Adipocyte (in vitro differentiated cells): ENCODE results near the gene ZDHHC13.

Experiments used
- DNase-seq: peaks from one replicate; pipeline ENCODE4 v3.0.0-alpha.2; 2015; ENCODE audit warnings: low read depth
- H3K27me3 ChIP-seq: replicated peaks from 2 replicates; pipeline ENCODE4 v1.7.0; 2013; ENCODE audit warnings: mild to moderate bottlenecking, low read length, moderate library complexity; ENCODE audit not compliant: control insufficient read depth, insufficient read depth
- H3K36me3 ChIP-seq: 2 replicates; pipeline ENCODE4 v1.7.0; 2013; ENCODE audit warnings: low read length, mild to moderate bottlenecking, moderate library complexity; ENCODE audit not compliant: control insufficient read depth, insufficient read depth, severe bottlenecking
- H3K4me1 ChIP-seq: 2 replicates; pipeline ENCODE4 v1.7.0; 2013; ENCODE audit warnings: mild to moderate bottlenecking, low read length, moderate library complexity; ENCODE audit not compliant: control insufficient read depth, insufficient read depth
- H3K4me3 ChIP-seq: 2 replicates; pipeline ENCODE4 v1.7.0; 2013; ENCODE audit warnings: mild to moderate bottlenecking, low read length, moderate library complexity
- H3K9ac ChIP-seq: 2 replicates; pipeline ENCODE4 v1.7.0; 2013; ENCODE audit warnings: mild to moderate bottlenecking, low read length, moderate library complexity
- H3K9me3 ChIP-seq: 2 replicates; pipeline ENCODE4 v1.7.0; 2013; ENCODE audit warnings: mild to moderate bottlenecking, low read length, moderate library complexity; ENCODE audit not compliant: control insufficient read depth

ZDHHC13 gene, protein sequence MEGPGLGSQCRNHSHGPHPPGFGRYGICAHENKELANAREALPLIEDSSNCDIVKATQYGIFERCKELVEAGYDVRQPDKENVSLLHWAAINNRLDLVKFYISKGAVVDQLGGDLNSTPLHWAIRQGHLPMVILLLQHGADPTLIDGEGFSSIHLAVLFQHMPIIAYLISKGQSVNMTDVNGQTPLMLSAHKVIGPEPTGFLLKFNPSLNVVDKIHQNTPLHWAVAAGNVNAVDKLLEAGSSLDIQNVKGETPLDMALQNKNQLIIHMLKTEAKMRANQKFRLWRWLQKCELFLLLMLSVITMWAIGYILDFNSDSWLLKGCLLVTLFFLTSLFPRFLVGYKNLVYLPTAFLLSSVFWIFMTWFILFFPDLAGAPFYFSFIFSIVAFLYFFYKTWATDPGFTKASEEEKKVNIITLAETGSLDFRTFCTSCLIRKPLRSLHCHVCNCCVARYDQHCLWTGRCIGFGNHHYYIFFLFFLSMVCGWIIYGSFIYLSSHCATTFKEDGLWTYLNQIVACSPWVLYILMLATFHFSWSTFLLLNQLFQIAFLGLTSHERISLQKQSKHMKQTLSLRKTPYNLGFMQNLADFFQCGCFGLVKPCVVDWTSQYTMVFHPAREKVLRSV

DNA sequence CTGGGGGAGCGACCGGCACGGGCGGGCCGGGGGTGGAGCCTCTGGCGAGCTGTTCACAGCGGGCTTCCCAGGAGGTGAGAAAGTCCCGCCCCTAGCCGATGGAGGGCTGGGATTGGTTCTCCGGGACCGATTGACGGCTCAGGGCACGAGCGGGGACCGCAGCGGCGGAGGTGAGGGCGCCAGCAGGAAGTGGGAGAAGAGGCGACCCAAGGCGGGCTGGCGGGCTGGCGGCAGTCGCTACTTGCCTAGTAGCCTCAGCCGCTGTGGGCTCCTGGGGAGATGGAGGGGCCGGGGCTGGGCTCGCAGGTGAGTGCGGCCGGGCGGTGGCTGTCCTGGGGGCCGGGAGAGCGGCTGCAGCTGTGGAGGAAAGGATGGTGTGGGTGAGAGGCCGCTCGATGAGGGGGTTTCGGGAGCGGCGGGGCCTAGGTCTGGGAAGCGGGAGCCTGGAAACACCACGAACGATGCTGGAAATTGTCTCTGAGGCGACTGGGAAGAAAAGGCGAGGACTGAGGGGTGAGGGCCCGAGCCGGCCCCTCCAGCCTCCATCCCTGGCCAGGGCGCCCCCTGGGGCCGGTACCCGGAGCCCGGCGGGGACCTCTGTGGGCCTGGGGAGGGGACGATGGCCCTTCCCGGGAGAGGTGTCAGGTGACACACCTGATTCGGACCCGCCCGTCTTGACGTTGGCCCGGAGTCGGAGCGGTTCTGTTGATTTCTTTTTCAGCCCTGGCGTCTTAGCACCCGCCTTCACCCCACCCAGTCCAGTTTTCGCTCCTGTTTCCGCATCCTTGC is at the start of gene ZDHHC13:
ZDHHC13 (plus strand) TSS at position 198 of the 789 bp plus-strand sequence; CDS start at position 280, 82 bp downstream.
- DNase-seq = peak; percentile 95
- H3K4me1 ChIP-seq = peaks cover 4% of the 10 kb centered on the region

DNA sequence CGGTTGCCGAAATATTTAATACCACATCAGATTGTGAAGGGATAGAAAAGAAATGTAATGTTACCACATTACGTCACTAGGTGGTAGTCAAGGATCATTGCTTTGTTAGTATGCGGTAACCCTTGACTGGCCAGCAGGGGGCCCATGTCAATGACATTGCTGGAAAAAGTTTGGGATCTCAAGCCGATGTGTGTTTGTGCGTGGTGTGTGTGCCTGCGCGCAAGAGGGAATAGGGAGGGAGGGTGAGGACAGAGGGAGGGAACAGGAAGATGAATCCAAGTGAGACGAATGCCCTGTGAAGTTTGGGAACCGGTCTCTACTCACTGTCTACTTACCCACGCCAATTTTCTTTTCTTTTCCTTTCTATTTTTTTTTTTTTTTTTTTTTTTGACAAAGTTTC is 45.7 kb upstream of the ZDHHC13 start:
- DNase-seq = peak; percentile 94
- Histone ChIP-seq H3K27me3 (peaks cover 40% of the 10 kb centered on the region), H3K36me3 (no peaks in the 10 kb centered on the region), H3K4me1 (peaks cover 10% of the 10 kb centered on the region), H3K9me3 (peaks cover 6% of the 10 kb centered on the region), H3K4me3 (peak overlapping the region; percentile 66), H3K9ac (peak overlapping the region; percentile 39)

More for the DNA sequence above, at the start of gene ZDHHC13:
- Histone ChIP-seq H3K4me3 (peak within 1 kb of the TSS; percentile 89), H3K9me3 (no peaks in the 10 kb centered on the region), H3K27me3 (peaks cover 13% of the 10 kb centered on the region), H3K9ac (peak within 1 kb of the TSS; percentile 83), H3K36me3 (no peaks in the 10 kb centered on the region)

DNA sequence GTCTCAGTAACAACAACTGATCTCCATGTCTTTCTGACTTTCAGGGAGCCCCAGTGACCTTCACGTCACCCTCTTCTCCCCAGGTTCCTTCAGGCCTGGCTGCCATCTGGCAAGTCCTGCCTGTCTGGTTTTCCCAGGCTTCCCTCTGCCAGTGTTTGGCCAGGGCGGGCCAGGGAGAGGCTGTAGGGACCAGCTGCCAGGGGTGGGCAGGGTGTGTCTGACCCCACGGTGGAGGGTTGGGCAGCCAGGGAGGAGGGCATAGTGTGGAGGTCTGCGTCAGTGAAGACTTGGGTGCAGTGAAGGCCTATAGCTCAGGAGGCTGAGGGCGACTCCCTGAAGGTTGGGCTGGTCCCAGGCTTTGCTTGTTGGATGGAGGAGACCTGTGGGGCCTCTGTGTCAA is 44.5 kb upstream of the ZDHHC13 start:
- Histone ChIP-seq H3K9me3 (peaks cover 6% of the 10 kb centered on the region), H3K4me1 (peaks cover 22% of the 10 kb centered on the region), H3K36me3 (no peaks in the 10 kb centered on the region), H3K27me3 (peaks cover 31% of the 10 kb centered on the region), H3K4me3 (no peak overlapping the region), H3K9ac (no peak overlapping the region)
- no peak for DNase-seq

DNA sequence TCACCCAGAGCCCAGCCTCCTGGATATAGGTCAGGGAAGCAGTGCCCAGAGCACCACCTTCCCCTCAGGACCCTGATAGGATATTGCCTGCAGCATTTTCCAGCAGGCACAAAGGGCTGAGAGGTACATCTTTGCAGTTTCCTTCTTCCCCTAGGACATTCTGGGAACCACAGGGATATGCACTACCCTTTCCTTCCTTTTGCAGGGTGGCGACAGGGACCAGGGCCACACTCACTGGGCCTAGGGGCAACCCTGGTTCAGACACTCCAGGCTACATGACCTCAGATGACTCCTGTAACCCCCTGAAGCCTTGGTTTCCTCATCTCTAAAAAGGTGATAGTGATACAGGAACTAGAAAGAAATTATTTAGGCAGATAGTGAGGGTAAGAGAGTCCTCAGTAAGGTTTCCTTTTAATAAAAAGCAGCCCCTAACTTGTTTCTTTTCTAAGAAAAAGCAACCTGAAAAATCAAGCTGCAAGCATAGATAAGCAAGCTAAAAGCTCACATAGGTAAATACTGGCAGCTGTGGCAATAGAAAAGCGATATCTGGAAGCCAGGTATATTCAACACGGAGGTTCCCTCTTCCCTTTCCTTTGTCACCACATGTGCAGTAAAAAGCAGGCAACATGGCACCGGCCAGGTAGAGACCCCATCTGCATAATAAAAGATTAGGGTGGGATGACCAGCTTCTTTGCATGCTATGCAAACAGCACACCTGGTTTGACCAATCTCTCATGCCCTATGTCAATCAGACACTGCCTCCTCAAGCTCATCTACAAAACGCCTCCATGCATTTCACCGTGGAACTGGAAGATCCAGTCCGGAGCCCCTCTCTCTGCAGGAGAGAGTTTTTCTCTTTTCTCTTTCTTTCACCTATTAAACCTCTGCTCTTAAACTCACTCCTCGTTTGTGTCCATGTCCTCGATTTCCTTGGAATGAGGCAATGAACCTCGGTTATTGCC is 43.2 kb upstream of the ZDHHC13 start:
- no peak for DNase-seq
- Histone ChIP-seq H3K36me3 (no peaks in the 10 kb centered on the region), H3K4me3 (no peak overlapping the region), H3K9ac (no peak overlapping the region), H3K27me3 (peaks cover 20% of the 10 kb centered on the region), H3K9me3 (peaks cover 4% of the 10 kb centered on the region), H3K4me1 (peaks cover 35% of the 10 kb centered on the region)

DNA sequence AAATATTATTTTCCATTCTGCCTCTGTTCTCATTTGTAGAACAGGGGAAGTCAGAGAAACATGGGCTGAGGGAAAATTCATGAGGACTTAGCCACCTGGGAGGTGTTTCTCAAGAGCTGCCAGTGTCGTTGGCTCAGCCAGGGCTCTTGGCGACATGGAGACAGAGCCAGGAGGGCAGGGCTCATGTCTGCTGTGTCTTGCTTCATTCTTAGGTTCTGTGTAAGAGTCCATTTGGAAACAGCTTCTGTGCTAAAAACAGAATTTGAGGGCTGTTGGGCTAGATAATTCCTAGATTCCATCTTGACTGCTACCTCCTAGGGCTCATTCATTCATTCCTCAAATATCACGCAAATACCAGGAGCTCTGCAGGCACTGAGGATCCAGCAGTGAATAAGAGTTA is 41.3 kb upstream of the ZDHHC13 start:
- H3K27me3 ChIP-seq = peaks cover 16% of the 10 kb centered on the region
- H3K4me3 ChIP-seq = no peak overlapping the region
- no peaks in the 10 kb centered on the region for H3K9me3 ChIP-seq
- H3K4me1 ChIP-seq = peaks cover 52% of the 10 kb centered on the region
- DNase-seq = no peak
- no peaks in the 10 kb centered on the region for H3K36me3 ChIP-seq
- H3K9ac ChIP-seq = no peak overlapping the region

DNA sequence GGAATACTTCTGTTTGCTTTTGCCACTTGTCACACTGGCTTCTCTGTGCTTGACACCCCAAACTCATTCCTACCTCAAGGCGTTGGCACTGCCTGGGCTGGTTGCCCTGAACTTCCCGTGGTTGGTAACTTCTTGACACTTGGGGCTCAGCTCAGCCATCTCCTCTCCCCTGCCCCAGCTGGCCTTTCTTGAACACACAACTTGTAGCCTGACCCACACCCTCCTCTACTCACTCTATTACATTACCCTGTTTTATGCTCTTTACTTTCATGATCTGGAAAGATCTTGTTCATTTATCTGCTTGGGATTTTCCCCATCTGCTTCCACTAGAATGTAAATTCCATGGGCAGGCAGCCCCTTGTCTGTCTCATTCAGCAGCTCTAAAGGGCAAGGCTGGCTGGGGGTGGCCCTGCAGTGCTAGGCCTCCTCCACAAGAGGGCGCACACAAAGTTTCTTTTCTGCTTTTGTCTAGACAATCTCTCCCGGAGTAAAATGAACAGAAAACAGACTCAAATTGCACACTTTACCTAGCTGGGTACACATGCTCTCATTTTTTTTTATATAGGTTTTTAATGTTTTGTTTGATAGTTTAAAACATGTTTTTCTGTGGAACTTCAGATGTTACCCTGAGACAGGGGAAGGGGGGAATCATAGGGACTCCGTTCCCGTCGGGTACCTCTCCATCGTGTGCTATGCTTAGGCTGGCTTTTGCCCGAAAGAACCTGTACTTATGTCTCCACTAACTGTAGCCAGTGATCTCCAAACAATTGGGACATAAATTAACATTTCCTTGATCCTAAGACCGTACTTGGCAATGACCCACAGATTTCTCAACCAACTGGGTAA is 40.0 kb upstream of the ZDHHC13 start:
- DNase-seq = peak; percentile 77
- H3K36me3 ChIP-seq = no peaks in the 10 kb centered on the region
- no peak overlapping the region for H3K9ac ChIP-seq
- H3K4me1 ChIP-seq = peaks cover 52% of the 10 kb centered on the region
- H3K9me3 ChIP-seq = no peaks in the 10 kb centered on the region
- H3K27me3 ChIP-seq = peaks cover 16% of the 10 kb centered on the region
- no peak overlapping the region for H3K4me3 ChIP-seq

DNA sequence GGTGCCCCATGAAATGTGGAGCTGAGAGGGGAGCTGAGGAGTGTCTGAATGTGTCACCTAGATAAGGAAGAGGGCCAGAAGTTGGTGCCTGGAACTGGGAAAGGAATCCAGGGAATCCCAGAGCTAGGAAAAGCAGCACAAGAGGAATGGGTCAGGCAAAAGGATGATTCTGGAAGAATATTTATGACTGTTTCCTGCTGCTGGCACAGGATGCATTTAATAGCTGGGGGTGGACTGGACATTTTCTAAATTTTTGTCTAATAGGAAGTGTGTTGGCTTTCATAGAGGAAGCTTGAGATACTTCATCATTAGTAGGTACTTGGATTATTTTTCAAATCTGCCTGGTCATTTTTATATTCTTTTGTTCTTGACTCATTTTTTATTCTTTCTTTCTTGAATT is 39.0 kb upstream of the ZDHHC13 start:
- Histone ChIP-seq H3K4me3 (no peak overlapping the region), H3K9me3 (no peaks in the 10 kb centered on the region), H3K4me1 (peaks cover 52% of the 10 kb centered on the region), H3K36me3 (no peaks in the 10 kb centered on the region), H3K9ac (no peak overlapping the region), H3K27me3 (peaks cover 18% of the 10 kb centered on the region)
- no peak for DNase-seq

DNA sequence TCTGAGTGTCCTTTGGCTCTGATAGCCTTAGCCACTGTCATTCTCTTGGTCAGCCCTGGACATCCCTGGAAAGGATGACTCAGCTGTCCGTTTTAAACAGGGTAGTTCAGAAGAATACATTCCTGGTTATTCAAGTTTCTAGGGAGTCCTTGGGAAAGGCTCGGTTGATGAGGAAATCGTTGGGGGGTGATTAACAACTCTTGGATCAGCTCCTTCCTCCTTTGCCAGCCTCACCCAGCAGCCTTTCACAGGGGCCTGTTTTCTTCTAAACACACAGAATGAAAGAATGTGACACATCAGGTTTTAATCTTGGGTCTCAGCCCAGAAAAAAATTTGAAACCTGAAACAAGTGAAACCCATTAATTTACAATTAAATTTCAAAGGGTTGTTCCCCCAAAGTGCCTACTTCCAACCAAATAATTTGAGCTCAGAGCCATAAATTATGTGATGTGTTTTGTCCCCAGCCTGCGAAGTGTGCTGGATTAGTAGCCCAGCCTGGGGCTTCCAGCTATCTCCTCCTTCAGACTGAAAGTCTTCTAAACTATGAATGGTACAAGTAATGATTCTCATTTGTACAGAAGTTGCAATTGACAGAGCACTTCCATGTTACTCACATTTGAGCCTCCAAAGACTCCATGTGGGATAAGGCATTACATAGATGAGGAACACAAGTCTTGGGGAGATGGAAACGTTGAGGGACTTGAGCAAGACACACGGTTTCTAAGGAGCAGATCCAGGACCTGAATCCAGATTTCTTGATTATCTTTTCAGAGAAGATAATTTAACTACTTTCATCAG is 37.1 kb upstream of the ZDHHC13 start:
- Histone ChIP-seq H3K36me3 (no peaks in the 10 kb centered on the region), H3K27me3 (peaks cover 7% of the 10 kb centered on the region), H3K4me1 (peaks cover 52% of the 10 kb centered on the region), H3K9ac (no peak overlapping the region), H3K9me3 (no peaks in the 10 kb centered on the region), H3K4me3 (no peak overlapping the region)
- peak; percentile 73 for DNase-seq

DNA sequence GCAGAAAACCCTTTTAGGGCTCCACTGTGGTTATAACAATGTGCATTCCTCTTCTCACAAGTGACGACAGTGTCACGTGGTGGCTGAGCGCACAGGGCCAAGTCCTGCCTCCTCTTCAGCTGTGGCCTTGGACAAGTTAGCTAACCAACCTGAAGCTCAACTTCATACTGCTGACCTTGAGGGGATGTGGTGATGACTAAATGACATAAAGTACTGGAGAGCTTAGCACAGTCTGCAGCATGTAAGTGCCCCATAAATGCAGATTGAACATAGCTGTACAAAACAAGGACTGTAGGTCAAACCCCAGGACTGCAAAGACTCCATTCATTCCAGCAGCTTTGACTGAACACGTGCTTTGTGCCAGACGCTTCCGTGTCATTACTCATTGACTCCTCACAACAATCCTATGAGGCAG is 36.4 kb upstream of the ZDHHC13 start:
- Histone ChIP-seq H3K36me3 (no peaks in the 10 kb centered on the region), H3K4me1 (peaks cover 48% of the 10 kb centered on the region), H3K9ac (no peak overlapping the region), H3K27me3 (peaks cover 7% of the 10 kb centered on the region), H3K9me3 (no peaks in the 10 kb centered on the region), H3K4me3 (no peak overlapping the region)
- no peak for DNase-seq
